HG03342 (cell line): Measurements from ENCODE around the gene ASB8.
A peak's percentile ranks its signal among the peaks of the same experiment; 100 is the strongest.

ENCODE experiments used
- ATAC-seq: cut with Tn5 transposase; IDR thresholded peaks from one replicate; pipeline ENCODE4 v1.9.1; 2021; ENCODE audit warnings: mild to moderate bottlenecking, moderate library complexity; ENCODE audit not compliant: unreplicated experiment

Gene ASB8

GRCh38 chr12:48106681-48107613 is 50.4 kb downstream of the ASB8 start:
- ATAC-seq = no peak

GRCh38 chr12:48105867-48106680 is 51.2 kb downstream of the ASB8 start, which contains the start of gene SENP1:
SENP1 (minus strand) TSS chr12:48106079; CDS start chr12:48101472, 4,607 bp downstream.
- peak; percentile 64 for ATAC-seq

GRCh38 chr12:48105321-48105866 is 51.9 kb downstream of the ASB8 start:
- ATAC-seq = peak; percentile 27

- no peak for ATAC-seq
These were observed 52.8 kb downstream of the ASB8 start for GRCh38 chr12:48104531-48104930.
